HG03575 (cell line): ENCODE data around the gene ANKRD42.

Experiments used
- ATAC-seq: cut with Tn5 transposase; IDR thresholded peaks from one replicate; pipeline ENCODE4 v1.9.1; 2021; ENCODE audit not compliant: unreplicated experiment, insufficient number of reproducible peaks, low FRiP score; ENCODE audit errors: extremely low read depth

The ANKRD42 gene

DNA sequence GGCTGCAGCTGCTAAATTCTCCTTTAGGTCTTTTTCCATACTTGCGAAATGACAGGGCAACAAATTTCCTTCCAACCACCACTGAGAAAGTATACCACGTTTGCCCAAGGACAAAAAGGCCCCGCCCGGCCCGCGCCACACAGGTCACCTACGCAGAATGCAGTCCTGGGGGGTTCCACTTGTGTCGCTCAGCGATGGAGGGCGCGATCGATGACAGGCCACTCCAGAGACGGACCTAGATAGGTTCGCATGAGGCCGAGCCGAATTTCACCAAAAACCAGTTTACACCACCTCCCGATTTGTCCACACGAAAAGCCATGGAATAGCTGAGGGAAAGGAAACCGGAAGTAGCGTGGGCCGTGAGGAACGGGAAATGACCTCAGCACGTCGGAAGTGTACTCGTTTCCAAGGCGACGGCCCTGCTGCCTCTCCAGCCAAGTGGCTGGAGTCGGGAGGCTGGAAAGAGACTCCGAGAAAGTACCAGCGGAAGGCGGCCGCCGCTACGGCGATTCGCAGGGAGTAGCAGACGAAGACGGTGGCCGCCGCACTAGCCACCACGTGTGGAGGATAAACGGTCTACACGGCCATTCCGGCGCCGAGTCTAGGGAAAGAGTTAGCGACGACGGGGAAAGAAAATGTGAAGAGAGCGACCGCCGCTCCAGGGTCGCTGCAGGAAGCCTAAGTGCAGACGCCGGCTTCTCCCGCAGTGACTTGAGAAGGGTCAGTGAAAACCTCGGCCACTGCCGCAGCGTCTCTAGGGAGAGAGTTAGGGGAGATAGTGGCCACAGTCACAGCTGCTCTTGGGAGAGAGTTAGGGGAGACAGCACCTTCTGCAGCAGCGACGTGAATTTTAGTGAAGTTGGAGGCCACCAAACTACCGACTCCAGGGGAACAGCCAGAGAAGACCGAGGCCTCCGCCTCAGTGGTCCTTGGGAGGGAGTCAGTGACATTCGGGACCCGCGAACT, at the start of gene ANKRD42:
ANKRD42 (plus strand) TSS at position 398 of the 966 bp plus-strand sequence. CDS start 959 bp downstream, outside the sequence.
- ATAC-seq = peak; percentile 64

- no peak for ATAC-seq
These were observed 45.6 kb upstream of the ANKRD42 start for GRCh38 chr11:83147895-83148294.

DNA sequence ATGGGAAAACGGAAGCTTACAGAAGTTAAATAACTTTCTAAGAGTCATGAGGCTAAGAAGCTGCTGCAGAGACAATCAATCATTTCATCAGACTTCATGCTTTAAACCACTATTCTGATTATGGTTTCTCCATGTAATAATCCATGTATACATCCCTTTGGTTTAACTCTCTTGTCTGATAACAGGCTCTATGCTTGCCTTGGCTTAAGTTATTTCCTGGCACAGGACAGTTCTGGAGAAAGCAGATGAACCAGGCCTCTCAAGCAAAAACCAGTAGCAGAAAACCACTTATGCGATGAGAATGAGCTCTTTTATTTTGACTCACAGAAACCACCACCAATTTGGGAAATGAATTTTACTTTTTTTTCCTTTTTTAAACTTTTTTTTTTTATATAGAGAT, 43.1 kb upstream of the ANKRD42 start:
- ATAC-seq = no peak

DNA sequence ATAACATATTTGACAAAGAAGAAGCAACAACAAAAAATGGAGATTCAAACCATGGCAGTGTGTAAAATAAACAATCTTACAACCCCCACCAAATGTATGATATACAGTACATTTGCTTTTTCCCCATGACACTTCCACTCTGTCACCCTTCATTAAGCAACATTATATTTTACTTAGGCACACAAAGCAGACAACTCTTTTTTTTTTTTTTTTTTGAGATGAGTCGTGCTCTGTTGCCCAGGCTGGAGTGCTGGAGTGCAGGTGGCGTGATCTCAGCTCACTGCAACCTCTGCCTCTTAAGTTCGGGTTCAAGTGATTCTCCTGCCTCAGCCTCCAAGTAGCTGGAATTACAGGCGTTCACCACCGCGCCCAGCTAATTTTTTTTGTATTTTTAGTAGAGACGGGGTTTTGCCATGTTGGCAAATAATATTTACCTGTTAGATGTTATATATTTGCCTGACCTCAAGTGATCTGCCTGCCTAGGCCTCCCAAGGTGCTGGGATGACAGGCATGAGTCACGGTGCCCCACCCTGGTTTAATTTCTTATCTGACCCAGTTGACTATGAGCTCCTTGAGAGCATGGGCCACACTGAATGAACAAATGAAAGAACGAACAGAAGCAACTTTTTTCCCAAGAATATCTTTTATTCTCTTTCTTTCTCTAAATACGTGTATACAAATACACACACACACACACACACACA, 42.1 kb upstream of the ANKRD42 start:
- ATAC-seq = no peak

DNA sequence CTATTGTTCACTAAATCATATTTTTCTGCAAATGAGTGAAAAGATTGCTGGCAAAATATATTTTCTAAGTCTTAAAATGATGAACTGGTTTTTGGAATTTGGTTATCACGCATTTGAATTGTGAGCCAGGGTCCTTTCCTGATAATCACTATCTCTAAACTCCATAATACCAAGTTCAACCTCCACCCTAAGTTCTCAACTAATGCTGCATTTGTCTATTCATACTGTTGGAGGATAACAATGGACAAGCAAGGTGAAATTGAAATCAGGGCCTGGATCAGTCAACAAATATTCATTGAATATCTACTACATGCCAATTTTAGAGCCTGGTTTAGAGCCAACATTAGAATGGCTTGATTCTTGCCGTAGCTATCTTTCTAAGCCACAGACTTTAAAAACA, 41.2 kb upstream of the ANKRD42 start:
- no peak for ATAC-seq

- ATAC-seq = no peak
These were observed 39.7 kb upstream of the ANKRD42 start for GRCh38 chr11:83153764-83154163.

- peak; percentile 97 for ATAC-seq
These were observed 37.1 kb upstream of the ANKRD42 start for GRCh38 chr11:83156144-83156995.

- no peak for ATAC-seq
These were observed 36.4 kb upstream of the ANKRD42 start, which contains the start of gene PCF11 for GRCh38 chr11:83156996-83157593. Gene PCF11, plus strand, starts transcription at chr11:83157131. Its CDS starts 309 bp downstream, at chr11:83157440.

GRCh38 chr11:83157594-83158356, 35.7 kb upstream of the ANKRD42 start:
- no peak for ATAC-seq

DNA sequence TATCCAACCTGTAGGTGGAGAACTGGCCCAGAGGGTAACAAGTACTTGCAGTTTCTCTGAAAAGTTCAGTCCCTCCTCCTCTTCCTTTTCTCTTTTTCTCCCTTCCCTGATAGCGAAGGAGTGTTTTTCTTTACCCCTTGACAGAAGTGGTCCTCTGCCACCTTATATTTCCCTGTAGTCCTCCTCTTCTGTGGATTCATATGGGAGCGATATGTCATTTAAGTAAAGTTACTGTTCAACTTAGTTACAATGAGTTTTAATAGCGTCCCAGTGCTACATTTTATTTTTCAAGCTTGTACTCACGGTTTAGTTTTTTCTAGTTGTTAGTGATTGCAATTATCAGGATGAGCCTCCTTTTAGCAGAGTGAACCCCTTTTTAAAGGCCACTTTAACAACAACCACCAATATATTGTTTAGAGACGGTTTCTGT, 35.1 kb upstream of the ANKRD42 start:
- no peak for ATAC-seq

DNA sequence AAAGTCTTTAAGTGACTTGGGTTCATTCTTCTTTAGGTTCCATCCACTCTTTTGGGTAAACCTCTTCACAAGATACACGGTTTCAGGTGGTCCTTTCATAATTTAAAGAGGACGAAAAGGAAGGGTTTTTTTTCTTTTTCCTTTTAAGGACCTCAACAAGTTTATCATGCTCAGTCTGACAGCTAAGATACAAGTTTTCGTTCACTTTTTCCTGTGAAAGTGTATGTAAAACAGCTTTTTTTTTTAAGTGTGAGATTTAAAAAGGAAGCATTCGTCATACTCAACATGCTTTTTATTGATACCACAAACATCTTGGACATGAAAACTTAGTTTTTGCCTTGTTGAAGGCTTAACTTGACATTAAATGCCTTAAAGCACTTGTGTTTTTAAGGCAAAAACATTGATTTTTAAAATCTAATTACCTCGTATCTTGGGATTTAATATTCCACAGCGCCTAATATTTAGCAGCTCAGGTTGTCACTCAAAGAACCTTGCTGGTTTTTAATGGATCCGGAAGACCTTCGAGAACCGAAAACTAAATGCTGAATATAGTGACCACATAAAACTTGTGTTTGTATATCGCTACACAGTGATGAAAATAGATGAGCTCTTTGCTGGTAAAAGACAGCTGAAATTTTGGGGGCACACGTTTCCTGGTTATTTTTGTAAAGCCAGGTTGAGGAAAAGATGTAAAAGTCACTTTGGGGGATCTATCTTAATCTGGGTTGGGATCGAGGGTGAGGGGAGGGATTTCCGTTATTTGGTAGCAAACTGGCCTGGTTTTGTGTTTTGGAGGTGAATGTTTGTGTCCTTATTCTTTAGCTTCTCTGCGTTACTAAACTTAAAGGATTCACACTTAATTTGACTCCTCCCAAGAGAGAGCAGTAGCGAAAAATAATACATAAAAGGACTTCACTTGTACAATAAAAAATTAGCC, 34.3 kb upstream of the ANKRD42 start:
- ATAC-seq = no peak

DNA sequence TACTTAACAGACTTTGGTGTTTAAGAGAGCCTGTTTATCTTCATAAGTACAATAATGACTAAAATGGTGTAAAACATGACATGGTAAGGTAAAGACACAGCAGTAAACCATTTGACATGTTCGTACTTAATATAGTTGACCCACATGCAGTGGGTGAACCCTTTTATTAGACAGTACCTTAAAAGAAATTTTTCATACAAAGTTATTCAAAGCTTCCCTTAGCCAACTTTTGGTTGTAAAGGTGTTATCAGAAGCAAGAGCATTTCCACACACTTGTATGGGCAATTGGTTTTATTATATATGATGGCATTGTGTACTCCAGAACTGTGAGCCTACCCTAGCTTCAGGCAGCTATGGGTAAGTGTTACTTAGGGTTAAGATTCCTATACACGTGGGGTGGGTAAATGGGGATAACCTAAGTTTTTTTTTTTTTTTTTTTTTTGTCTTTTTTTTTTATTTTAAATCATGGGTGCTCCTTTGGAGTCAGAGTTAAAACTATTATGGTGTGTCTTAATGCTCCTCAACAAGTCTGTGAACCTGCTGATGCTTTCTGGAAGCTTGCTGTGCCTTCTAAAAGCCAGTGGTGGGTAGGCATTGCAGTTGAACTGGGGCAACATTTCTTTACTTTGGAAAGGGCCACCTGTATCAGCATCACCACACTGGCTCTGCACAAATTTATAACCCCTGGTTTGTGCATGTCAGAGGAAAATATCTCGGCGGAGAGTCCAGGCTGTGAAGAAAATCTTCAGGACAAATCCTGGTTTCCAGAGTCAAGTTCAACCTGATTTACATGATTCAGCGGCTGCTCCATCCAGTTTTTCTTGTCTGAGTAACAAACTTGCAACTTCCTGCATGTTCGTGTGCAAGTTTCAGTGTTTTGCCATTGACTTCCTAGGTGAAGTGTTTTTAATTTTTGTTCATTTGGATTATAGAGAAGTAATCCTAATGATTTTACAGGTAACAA, 33.3 kb upstream of the ANKRD42 start:
- ATAC-seq = no peak

- ATAC-seq = no peak
These were observed 31.8 kb upstream of the ANKRD42 start for GRCh38 chr11:83161610-83162199.

DNA sequence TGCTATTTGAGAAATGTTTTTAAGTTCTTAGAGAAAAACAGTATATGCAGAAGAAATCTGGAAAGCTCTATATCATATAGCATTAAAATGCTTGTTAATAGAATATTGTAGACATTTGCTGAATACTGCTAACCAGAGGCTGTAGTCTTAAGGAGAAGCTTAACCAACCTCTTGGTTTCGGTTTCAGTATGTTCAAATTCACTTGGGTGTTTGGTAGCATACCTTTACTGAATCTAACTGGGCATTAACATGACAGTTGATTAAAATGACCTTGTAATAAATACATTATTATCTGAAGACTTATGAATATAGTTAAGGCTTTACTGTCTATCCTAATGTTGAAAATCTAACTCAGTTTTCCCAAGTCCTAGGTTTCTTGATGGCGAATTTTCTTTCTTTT, 31.1 kb upstream of the ANKRD42 start:
- ATAC-seq = peak; percentile 55

GRCh38 chr11:83166193-83166866, 27.2 kb upstream of the ANKRD42 start:
- no peak for ATAC-seq
